Thyroid gland (tissue), 4 donors: ENCODE results near the gene MEIS1. TPM values are rescaled to one million over a fixed set of nuclear protein-coding genes. Genes with fewer than 3 reads are reported as not detected.

Experiments used
- DNase-seq, 2 donors: peaks; one replicate each; pipeline ENCODE4 v3.0.0-alpha.2; 2019
- H3K27ac ChIP-seq, 3 donors: fragments of 200-600 bp; sonication (generic); 1 replicate in 2 of 3; 2 replicates in 1 of 3; pipeline ENCODE4 v1.5.1; 2016 to 2019; ENCODE audit warnings: mild to moderate bottlenecking in 1 of 3, moderate library complexity in 1 of 3
- H3K27me3 ChIP-seq: fragments of 200-600 bp; sonication (generic); one replicate; pipeline ENCODE4 v1.5.1; 2019
- H3K36me3 ChIP-seq, 2 donors: fragments of 200-600 bp; sonication (generic); one replicate each; pipeline ENCODE4 v1.5.1; 2016 to 2019
- H3K4me1 ChIP-seq, 2 donors: fragments of 200-600 bp; sonication (generic); one replicate each; pipeline ENCODE4 v1.5.1; 2017 to 2019
- H3K4me3 ChIP-seq, 3 donors: fragments of 200-600 bp; sonication (generic); replicated peaks in 1 of 3; 1 replicate in 2 of 3; 2 replicates in 1 of 3; pipeline ENCODE4 v1.5.1; 2016; ENCODE audit warnings: mild to moderate bottlenecking in 1 of 3
- H3K9me3 ChIP-seq: fragments of 200-600 bp; sonication (generic); one replicate; pipeline ENCODE4 v1.5.1; 2017
- POLR2A ChIP-seq, 2 donors: fragments of 450-650 bp; IDR thresholded peaks; one replicate each; pipeline ENCODE4 v1.6.1; 2017; ENCODE audit warnings: antibody characterized with exemption in 2 of 2, mild to moderate bottlenecking in 2 of 2, moderate library complexity in 1 of 2
- WGBS, 2 donors: methylation state at CpG; one replicate each; pipeline ENCODE4 v1.1.5; 2017; 5-methylcytosine and 5-hydroxymethylcytosine counted together
- intact Hi-C: fragments of 100-400 bp; cut with DNase I; formaldehyde crosslinking; loops from one replicate; pipeline ENCODE4 v1.15.1; 2023
- total RNA-seq, 4 donors: library from RNA; depleted of rRNA; stranded (reverse); fragments of >200 nt; gene quantifications; one replicate each; pipeline ENCODE4 v1.2.3, GENCODE V29; 2016
- TF ChIP-seq, protein P1 (sequence below), 6 experiments: fragments of 200-600 bp in 3 of 6; fragments of 450-650 bp in 3 of 6; sonication (generic) in 3 of 6; IDR thresholded peaks; one replicate each; pipeline ENCODE4 v1.5.1; 2016 to 2019; ENCODE audit warnings: antibody characterized with exemption in 6 of 6, mild to moderate bottlenecking in 2 of 6, inconsistent platforms in 1 of 6, moderate library complexity in 1 of 6

MEIS1 gene
- total RNA-seq, 4 donors from 2014 or later: 6.8 to 11.8 (median 9.4) TPM

DNA sequence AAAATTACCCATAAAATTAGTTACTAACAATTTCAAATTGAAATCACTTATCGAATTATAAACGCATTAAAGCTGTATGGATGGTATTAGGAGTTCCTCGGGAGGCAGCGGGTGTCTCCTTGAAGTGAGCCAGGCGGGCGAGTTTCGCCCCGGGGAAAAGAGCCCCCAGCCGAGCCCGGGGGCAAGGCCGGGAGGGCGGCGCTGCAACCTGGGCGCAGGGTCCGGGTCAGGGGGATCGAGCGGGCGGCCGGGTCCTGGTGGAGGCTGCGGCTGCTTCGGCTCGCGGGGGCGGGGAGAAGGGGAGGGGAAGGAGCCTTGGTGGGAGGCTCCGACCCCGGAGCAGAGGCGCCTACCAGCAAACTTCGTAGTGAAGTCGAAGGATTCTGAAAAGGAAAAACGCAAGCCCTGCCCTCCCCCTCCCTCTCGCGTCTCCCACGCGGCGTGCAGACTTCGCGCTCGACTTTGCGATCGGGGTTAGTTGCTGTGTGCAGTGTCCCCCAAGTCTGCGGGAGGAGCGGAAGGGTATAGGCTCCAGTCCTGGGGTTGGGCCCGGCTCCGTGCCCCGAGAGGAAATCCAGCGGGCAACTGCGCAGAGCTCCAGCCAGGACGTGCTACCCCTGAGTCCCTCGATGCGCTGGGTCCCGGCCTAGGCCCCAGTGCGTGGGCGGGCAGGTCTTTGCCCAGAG lies 140.8 kb downstream of the MEIS1 start:
- 1 to 6% methylated on average over 30 to 36 of the region's 53 CpGs for WGBS, 2 donors
- peaks cover 10 to 23% of the 10 kb centered on the region in 2 donors for H3K4me1 ChIP-seq
- H3K27ac ChIP-seq: peak overlapping the region; percentile 38 to 53 (median 47)
- intact Hi-C loops: loop anchor here (5.0 kb wide), 1 partner anchor 133 kb away; no protein-coding TSS in a partner anchor
- H3K36me3 ChIP-seq: no peaks in the 10 kb centered on the region
- DNase-seq: no peak
- peak overlapping the region in 2 of 3 donors; percentile 15 to 19 for H3K4me3 ChIP-seq
- H3K27me3 ChIP-seq: peaks cover 49% of the 10 kb centered on the region
- TF ChIP-seq, protein P1, sequence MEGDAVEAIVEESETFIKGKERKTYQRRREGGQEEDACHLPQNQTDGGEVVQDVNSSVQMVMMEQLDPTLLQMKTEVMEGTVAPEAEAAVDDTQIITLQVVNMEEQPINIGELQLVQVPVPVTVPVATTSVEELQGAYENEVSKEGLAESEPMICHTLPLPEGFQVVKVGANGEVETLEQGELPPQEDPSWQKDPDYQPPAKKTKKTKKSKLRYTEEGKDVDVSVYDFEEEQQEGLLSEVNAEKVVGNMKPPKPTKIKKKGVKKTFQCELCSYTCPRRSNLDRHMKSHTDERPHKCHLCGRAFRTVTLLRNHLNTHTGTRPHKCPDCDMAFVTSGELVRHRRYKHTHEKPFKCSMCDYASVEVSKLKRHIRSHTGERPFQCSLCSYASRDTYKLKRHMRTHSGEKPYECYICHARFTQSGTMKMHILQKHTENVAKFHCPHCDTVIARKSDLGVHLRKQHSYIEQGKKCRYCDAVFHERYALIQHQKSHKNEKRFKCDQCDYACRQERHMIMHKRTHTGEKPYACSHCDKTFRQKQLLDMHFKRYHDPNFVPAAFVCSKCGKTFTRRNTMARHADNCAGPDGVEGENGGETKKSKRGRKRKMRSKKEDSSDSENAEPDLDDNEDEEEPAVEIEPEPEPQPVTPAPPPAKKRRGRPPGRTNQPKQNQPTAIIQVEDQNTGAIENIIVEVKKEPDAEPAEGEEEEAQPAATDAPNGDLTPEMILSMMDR (IDR thresholded peaks at IDR 0.05): no peak
- TF ChIP-seq POLR2A (IDR thresholded peaks at IDR 0.05): no peak
- no peaks in the 10 kb centered on the region for H3K9me3 ChIP-seq

DNA sequence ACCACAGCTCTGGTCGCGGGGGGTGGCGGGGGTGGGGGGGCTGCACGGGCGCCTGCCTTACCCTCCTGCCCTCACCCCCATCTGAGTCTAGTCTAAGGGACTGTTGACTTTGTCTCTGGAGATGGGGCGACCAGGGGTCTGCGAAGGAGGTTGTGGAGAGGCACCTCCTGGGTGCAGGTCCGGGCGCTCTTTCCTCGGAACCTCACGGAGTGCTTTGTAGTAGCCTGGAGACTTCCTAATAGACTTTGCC lies 141.3 kb downstream of the MEIS1 start:
- Histone ChIP-seq H3K27ac (peak overlapping the region; percentile 38 to 53 (median 47)), H3K9me3 (no peaks in the 10 kb centered on the region), H3K36me3 (no peaks in the 10 kb centered on the region), H3K27me3 (peaks cover 52% of the 10 kb centered on the region), H3K4me3 (peak overlapping the region in 1 of 3 donors; percentile 15), H3K4me1 (peaks cover 10 to 23% of the 10 kb centered on the region in 2 donors)
- DNase-seq: no peak
- 5% methylated on average over 4 of the region's 11 CpGs; no CpG with 5 or more reads in 1 of the 2 donors for WGBS, 2 donors
- TF ChIP-seq POLR2A (IDR thresholded peaks at IDR 0.05): no peak
- TF ChIP-seq, protein P1 (IDR thresholded peaks at IDR 0.05): no peak
- intact Hi-C loops: loop anchor here (5.0 kb wide), 1 partner anchor 134 kb away; no protein-coding TSS in a partner anchor

DNA sequence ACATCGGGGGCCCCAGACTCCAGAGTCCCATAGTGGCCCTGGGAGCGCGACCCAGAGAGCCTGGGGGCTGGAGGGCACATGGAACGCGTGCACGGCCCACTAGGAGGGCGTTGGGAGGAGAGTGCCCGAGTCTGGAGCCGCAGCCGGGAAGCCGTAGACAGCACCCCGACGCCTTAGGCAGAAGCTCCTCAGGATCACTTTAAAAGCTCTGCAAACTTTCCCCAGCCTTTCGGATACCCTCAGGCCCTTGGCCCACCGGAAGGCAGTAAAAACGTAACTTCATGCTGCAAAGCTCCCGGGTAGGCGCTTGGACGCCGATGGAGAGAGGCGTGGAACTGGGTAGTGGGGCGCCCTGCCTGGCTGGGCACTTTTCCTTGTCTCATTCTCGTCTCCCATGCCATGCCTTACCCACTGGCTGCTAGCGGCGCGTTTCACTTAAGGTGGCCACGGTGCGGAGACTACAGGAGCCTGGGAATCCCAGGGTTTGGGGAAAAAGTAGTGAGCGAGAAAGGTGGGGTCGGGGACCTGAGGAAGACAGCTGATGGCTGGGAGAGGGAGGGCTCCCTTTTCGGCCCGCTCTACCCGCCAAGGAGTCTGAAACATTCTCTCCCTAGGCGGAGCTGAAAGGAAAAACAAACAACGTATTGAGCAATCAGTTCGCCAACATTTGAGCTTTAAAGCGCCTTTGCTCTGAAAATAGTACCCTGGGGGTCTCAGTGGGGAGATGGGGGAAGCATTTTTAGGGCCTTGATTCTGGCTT lies 141.8 kb downstream of the MEIS1 start:
- 1% methylated on average over 24 to 33 of the region's 37 CpGs for WGBS, 2 donors
- no peaks in the 10 kb centered on the region for H3K9me3 ChIP-seq
- H3K27ac ChIP-seq: peak overlapping the region; percentile 38 to 53 (median 47)
- H3K4me3 ChIP-seq: peak overlapping the region in 1 of 3 donors; percentile 15
- H3K4me1 ChIP-seq: peaks cover 10 to 24% of the 10 kb centered on the region in 2 donors
- TF ChIP-seq, protein P1 (IDR thresholded peaks at IDR 0.05): no peak
- no peak for TF ChIP-seq POLR2A (IDR thresholded peaks at IDR 0.05)
- no peaks in the 10 kb centered on the region for H3K36me3 ChIP-seq
- intact Hi-C loops: loop anchor here (5.0 kb wide), 1 partner anchor 134 kb away; no protein-coding TSS in a partner anchor
- peaks cover 57% of the 10 kb centered on the region for H3K27me3 ChIP-seq
- DNase-seq: no peak

DNA sequence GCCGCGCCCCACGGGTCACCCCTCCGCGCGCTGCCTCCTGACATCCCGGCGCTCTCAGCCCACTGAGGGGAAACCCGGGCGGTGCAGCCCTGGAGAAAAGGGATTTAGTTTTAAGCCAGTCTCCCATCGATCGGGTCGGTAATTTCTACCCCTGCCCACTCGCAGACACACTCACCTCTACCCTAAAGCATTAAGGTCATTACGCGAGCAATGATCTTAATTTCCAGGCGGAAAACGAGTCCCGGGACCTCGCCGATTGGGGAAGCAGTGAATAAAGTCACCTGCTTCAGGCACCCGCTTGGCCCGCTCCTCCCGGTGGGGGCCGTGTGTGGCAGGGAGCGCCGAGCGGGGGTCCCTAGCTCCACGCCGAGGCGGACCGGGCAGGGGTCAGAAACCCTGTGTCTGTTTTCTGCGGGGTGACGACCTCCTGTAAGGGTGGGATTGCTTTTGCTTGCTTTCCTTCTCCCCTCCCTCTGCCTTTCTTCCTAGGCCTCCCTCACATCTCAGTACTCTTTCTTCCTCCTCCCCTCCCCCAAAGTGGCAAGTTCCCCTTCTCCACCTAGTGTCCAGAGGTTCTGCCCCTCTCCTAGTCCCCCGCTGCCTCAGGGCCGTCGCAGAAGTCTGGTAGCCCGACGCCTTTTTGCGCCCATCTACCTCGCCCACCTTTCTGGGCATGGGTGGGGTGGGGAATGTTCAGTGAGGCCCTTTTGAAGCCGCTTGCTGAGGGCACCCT lies 142.6 kb downstream of the MEIS1 start:
- intact Hi-C loops: loop anchor here (5.0 kb wide), 1 partner anchor 135 kb away; no protein-coding TSS in a partner anchor

More for the DNA sequence above, 142.6 kb downstream of the MEIS1 start:
- WGBS, 2 donors: 8% methylated on average over 40 to 42 of the region's 42 CpGs
- peak overlapping the region in 1 of 3 donors; percentile 15 for H3K4me3 ChIP-seq
- no peak for TF ChIP-seq POLR2A (IDR thresholded peaks at IDR 0.05)
- TF ChIP-seq, protein P1 (IDR thresholded peaks at IDR 0.05): no peak
- DNase-seq: no peak
- peaks cover 10 to 30% of the 10 kb centered on the region in 2 donors for H3K4me1 ChIP-seq
- H3K36me3 ChIP-seq: no peaks in the 10 kb centered on the region
- peak overlapping the region in 2 of 3 donors; percentile 47 for H3K27ac ChIP-seq
- H3K9me3 ChIP-seq: no peaks in the 10 kb centered on the region
- H3K27me3 ChIP-seq: peaks cover 61% of the 10 kb centered on the region
